GM12891 (cell line): ENCODE results near the gene CRADD.
A peak's percentile ranks its signal among the peaks of the same experiment; 100 is the strongest.

Experiments used
- DNase-seq: peaks from one replicate; pipeline ENCODE4 v3.0.0; 2011; ENCODE audit warnings: low spot score; ENCODE audit not compliant: insufficient read length
- FAIRE-seq: peaks from 2 replicates; lab custom pipeline; 2011; peaks lifted over from hg19 to GRCh38; lab: Jason Lieb, UNC
- PAX5 ChIP-seq: IDR thresholded peaks from 2 replicates; pipeline ENCODE4 v1.6.1; 2011; ENCODE audit warnings: low read length, moderate library complexity, mild to moderate bottlenecking; ENCODE audit not compliant: insufficient read depth, severe bottlenecking
- POLR2A ChIP-seq: IDR thresholded peaks from 2 replicates; pipeline ENCODE4 v1.6.1; 2011; ENCODE audit warnings: low read depth, low read length, control low read depth
- POLR2AphosphoS5 ChIP-seq: IDR thresholded peaks from 2 replicates; pipeline ENCODE4 v1.6.1; 2011; ENCODE audit warnings: low read depth, low read length, control low read depth
- POU2F2 ChIP-seq: IDR thresholded peaks from 2 replicates; pipeline ENCODE4 v1.6.1; 2011; ENCODE audit warnings: low read depth, mild to moderate bottlenecking, control low read depth, low read length, moderate library complexity
- SPI1 ChIP-seq: IDR thresholded peaks from 2 replicates; pipeline ENCODE4 v1.6.1; 2011; ENCODE audit warnings: low read depth, low read length, control low read depth
- TAF1 ChIP-seq: IDR thresholded peaks from 2 replicates; pipeline ENCODE4 v1.6.1; 2011; ENCODE audit warnings: low read depth, low read length, control low read depth

The CRADD gene

GRCh38 chr12:93785249-93786010, 108.3 kb downstream of the CRADD start:
- FAIRE-seq (no peak), DNase-seq (no peak)
- TF ChIP-seq POLR2A (no peak), PAX5 (no peak), POU2F2 (no peak), TAF1 (no peak), POLR2AphosphoS5 (no peak), SPI1 (no peak)

- DNase-seq (no peak), FAIRE-seq (no peak)
- no peak for TF ChIP-seq POU2F2
- no peak for TF ChIP-seq TAF1
- TF ChIP-seq SPI1 = no peak
Measured at GRCh38 chr12:93786656-93787397, 109.7 kb downstream of the CRADD start.

GRCh38 chr12:93788853-93789252, 111.7 kb downstream of the CRADD start:
- no peak for DNase-seq
- no peak for FAIRE-seq
- TF ChIP-seq POU2F2 (no peak), POLR2AphosphoS5 (no peak), TAF1 (no peak), POLR2A (no peak), PAX5 (no peak), SPI1 (no peak)

GRCh38 chr12:93789767-93790166, 112.6 kb downstream of the CRADD start:
- no peak for DNase-seq
- TF ChIP-seq POU2F2 (no peak), TAF1 (no peak), PAX5 (no peak), SPI1 (no peak), POLR2A (no peak), POLR2AphosphoS5 (no peak)
- no peak for FAIRE-seq

- FAIRE-seq (no peak), DNase-seq (no peak)
- no peak for TF ChIP-seq POLR2A
- TF ChIP-seq SPI1 = no peak
- TF ChIP-seq PAX5 = no peak
- TF ChIP-seq POU2F2 = no peak
- no peak for TF ChIP-seq TAF1
- no peak for TF ChIP-seq POLR2AphosphoS5
Measured at GRCh38 chr12:93790472-93791152, 113.4 kb downstream of the CRADD start.

- DNase-seq (no peak), FAIRE-seq (no peak)
- no peak for TF ChIP-seq POU2F2
- TF ChIP-seq SPI1 = no peak
- TF ChIP-seq POLR2A = no peak
- TF ChIP-seq POLR2AphosphoS5 = no peak
- no peak for TF ChIP-seq PAX5
- TF ChIP-seq TAF1 = no peak
Measured at GRCh38 chr12:93793007-93793406, 115.8 kb downstream of the CRADD start.

GRCh38 chr12:93793983-93794382, 116.8 kb downstream of the CRADD start:
- TF ChIP-seq POLR2A = no peak
- TF ChIP-seq SPI1 = no peak
- TF ChIP-seq POLR2AphosphoS5 = no peak
- no peak for TF ChIP-seq PAX5
- no peak for TF ChIP-seq POU2F2
- no peak for TF ChIP-seq TAF1
- DNase-seq (no peak), FAIRE-seq (no peak)

GRCh38 chr12:93794738-93795137, 117.6 kb downstream of the CRADD start:
- DNase-seq (no peak), FAIRE-seq (no peak)
- TF ChIP-seq POLR2A (no peak), PAX5 (no peak), TAF1 (no peak), POU2F2 (no peak), SPI1 (peak; percentile 26; the same call in 1 of the 2 replicates), POLR2AphosphoS5 (no peak)

GRCh38 chr12:93795352-93795751, 118.2 kb downstream of the CRADD start:
- FAIRE-seq (no peak), DNase-seq (no peak)
- TF ChIP-seq POLR2A = no peak
- no peak for TF ChIP-seq PAX5
- TF ChIP-seq POLR2AphosphoS5 = no peak
- TF ChIP-seq POU2F2 = no peak
- no peak for TF ChIP-seq TAF1
- no peak for TF ChIP-seq SPI1

- DNase-seq (no peak), FAIRE-seq (no peak)
- TF ChIP-seq TAF1 = no peak
- TF ChIP-seq SPI1 = no peak
- TF ChIP-seq POU2F2 = no peak
- TF ChIP-seq PAX5 = no peak
- no peak for TF ChIP-seq POLR2A
- TF ChIP-seq POLR2AphosphoS5 = no peak
Measured at GRCh38 chr12:93796729-93797128, 119.6 kb downstream of the CRADD start.
